ENCODE results near the gene PSMB2.
A peak's percentile ranks its signal among the peaks of the same experiment; 100 is the strongest.
"Not testable (repeated sequence)": the region's sequence is repeated elsewhere in the genome, so short reads cannot be mapped to it uniquely, and the experiment has no call there.

Gene PSMB2

DNA sequence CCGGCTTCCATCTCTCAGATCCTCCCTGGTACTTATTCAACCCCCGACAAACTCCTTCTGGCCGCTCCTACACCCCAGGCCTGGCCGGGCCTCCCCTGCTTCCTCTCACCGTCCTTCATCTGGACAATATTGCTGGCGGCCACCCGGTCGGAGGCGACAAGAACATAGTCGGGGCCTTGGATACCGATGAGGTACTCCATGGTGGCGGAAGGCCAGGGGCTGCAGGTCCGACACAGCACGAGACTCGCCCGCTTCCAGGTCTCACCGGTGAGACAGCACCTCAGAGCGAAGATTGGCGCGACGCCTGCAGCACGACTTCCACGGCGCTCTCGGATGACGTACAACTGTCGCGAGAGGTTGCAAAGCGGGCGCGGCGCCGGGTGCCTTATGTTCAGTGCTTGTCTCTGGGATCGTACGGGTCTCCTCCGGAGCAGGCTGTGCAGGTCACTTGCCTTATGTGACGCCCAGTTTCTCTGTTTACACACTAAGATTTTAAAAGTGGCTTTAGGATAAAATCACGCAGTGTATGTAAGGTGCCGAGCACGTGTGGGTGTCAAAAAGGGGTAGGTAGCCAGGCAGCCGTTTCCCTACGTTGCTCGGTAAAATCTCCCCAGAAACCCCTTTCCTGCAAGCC is at the start of gene PSMB2:
PSMB2 (minus strand) TSS at position 294 of the 634 bp plus-strand sequence; CDS start at position 200, 94 bp downstream.
- DNase-seq (ENCODE audit: low read depth) = peak; percentile 93

GRCh38 chr1:35691080-35691479 is 49.8 kb upstream of the PSMB2 start:
- no peak for DNase-seq (ENCODE audit: low read depth)

DNA sequence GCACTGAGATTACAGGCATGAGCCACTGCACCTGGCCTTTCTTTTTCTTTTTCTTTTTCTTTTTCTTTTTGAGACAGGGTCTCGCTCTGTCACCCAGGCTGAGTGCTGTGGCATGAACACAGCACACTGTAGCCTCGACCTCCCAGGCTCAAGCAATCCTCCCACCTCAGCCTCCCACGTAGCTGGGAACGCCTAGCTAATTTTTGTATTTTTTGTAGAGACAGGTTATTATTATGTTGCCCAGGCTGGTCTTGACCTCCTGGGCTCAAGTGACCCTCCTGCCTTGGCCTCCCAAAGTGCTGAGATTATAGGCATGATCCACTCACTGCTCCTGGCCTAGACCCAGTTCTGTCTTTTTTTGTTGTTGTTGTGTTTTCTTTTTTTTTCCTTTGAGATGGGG is 48.8 kb upstream of the PSMB2 start:
- not testable (repeated sequence) for DNase-seq (ENCODE audit: low read depth)

DNA sequence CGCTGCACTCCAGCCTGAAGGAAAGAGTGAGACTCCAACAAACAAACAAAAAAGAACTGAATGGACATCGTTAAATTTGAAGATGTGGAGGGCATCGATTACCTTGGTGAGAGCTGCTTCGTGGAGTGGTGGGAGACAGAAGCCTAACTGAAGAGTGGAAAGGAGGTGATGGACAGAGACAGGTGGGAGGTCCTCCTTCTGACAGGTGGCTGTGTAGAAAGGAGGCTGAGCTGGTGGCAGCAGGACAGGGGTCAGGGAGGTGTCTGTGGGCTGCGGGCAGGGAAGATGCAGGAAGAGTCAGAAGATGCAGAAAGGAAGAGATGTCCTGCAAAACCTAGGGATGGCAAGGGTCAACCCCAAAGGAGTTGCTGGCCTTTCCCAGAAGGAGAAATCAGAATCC is 46.8 kb upstream of the PSMB2 start:
- no peak for DNase-seq (ENCODE audit: low read depth)

GRCh38 chr1:35683012-35683411 is 41.7 kb upstream of the PSMB2 start:
- DNase-seq (ENCODE audit: low read depth) = no peak

- DNase-seq (ENCODE audit: low read depth) = no peak
Measured at GRCh38 chr1:35680271-35680670, 38.9 kb upstream of the PSMB2 start.

GRCh38 chr1:35675773-35676172 is 34.4 kb upstream of the PSMB2 start:
- DNase-seq (ENCODE audit: low read depth) = no peak

DNA sequence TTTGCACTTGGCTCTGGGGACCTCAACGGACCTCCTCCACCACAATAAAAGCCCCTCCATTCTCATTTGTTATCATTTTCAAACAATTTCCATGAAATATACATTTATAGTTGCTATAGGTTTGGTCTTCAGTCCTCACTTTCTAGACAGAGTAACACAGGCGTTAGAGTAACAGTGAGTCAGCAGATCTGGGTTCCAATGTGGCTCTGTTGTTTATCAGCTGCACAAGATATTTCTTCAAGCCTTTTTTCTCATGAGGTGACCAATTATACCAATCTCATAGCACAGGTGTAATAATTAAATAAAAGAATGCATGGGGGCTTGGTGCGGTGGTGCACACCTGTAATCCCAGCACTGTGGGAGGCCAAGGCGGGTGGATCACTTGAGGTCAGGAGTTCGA is 32.8 kb upstream of the PSMB2 start:
- no peak for DNase-seq (ENCODE audit: low read depth)

- DNase-seq (ENCODE audit: low read depth) = no peak
Measured at GRCh38 chr1:35672116-35672515, 30.8 kb upstream of the PSMB2 start.

GRCh38 chr1:35668506-35668905 is 27.2 kb upstream of the PSMB2 start:
- no peak for DNase-seq (ENCODE audit: low read depth)

DNA sequence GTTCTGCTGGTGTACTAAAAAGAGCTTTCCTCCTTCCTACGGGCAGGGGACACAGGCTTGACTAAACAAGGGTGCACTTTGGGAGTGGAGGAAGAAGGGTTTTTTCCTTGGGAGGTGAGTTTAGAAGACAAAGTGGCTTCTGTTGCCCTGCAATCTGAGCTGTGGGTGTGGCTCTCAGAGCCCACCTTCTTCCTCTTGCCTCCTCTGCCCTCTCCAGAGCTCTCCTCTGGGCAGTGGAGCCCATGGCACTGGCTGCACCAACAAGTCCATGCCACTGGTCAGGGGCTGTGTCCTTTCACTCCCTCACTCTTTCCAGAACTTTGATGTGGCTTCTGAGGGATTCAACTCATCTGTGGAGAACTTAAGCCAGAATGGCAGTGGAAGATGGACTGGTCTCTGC is 25.6 kb upstream of the PSMB2 start:
- DNase-seq (ENCODE audit: low read depth) = no peak

GRCh38 chr1:35666216-35666615 is 24.9 kb upstream of the PSMB2 start:
- no peak for DNase-seq (ENCODE audit: low read depth)

DNA sequence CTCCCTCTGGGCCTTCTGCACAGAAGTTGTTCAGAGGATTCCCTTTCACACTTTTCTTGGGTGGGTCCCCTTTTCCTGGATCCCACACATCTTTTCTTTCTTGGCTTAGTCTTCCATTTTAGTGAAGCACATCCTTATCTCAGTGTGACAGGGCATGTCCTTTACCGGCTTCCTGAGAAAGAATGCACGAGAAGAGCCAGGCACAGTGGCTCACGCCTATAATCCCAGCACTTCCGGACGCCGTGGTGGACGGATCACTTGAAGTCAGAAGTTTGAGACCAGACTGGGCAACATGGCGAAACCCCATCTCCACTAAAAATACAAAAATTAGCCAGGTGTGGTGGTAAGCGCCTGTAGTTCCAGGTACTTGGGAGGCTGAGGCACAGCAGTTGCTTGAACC is 22.1 kb upstream of the PSMB2 start:
- no peak for DNase-seq (ENCODE audit: low read depth)

GRCh38 chr1:35661474-35661795 is 20.1 kb upstream of the PSMB2 start:
- DNase-seq (ENCODE audit: low read depth) = no peak

DNA sequence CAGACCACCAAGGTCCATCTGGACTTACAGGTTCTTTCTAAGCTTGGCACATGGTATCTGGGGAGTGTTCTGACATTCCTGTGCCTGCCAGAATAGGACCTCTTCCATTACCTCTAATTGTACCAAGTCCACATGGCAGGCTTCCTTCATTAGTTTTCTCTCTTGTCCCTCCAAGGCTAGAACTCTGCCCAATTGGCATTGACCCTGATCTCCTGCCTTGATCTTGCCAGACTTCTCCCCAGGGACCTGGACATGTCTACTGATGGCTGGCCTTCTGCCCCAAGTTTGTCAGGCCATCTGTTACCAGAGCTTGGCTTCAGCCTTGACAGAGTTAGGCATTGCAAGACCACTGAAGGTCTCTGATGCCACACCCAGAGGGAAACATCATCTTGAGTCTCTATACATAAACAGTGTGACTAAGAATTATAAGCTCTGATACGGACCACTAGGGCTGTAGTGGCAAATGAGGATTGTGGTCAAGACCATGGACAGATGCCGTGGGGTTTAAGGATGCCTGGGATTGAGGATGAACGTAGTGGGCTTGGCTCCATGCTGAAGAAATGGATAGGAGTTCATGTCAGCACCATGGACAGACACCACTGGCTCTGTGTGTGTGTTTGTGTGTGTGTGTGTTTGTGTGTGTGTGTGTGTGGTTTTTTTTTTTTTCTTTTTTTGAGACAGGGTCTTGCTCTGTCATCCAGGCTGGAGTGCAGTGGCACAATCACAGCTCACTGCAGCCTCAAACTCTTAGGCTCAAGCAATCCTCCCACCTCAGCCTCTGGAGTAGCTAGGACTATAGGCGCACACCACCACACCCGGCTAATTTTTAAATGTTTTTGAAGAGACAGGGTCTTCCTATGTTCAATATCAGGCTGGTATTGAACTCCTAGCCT is 19.5 kb upstream of the PSMB2 start:
- no peak for DNase-seq (ENCODE audit: low read depth)

GRCh38 chr1:35659589-35659988 is 18.3 kb upstream of the PSMB2 start:
- DNase-seq (ENCODE audit: low read depth) = no peak

DNA sequence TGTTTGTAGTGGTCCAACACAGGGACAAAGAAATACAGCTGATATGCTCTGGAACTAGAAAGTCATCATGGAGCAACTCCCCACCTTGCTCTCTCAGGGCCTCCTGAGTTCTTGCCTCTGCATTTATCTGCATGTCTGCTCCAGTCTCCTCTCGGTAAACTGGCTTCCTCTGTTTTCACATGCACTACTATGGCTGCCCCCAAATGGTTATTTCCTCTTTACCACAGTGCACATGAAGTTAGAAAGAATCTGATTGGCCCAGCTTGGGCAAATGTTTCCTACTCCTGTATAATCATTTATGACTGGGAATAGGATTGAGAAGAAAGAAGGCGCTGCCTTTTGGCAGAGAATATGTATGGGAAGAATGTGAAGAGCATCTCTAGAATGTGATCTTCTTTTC is 16.5 kb upstream of the PSMB2 start:
- DNase-seq (ENCODE audit: low read depth) = no peak

GRCh38 chr1:35656863-35657232 is 15.5 kb upstream of the PSMB2 start:
- DNase-seq (ENCODE audit: low read depth) = no peak

GRCh38 chr1:35656148-35656862 is 15.0 kb upstream of the PSMB2 start:
- DNase-seq (ENCODE audit: low read depth) = no peak

GRCh38 chr1:35655196-35655595 is 13.9 kb upstream of the PSMB2 start:
- no peak for DNase-seq (ENCODE audit: low read depth)

- DNase-seq (ENCODE audit: low read depth) = no peak
Measured at GRCh38 chr1:35650416-35650815, 9.1 kb upstream of the PSMB2 start.

GRCh38 chr1:35646043-35646442 is 4.7 kb upstream of the PSMB2 start:
- DNase-seq (ENCODE audit: low read depth) = no peak

GRCh38 chr1:35644204-35644603 is 2.9 kb upstream of the PSMB2 start:
- DNase-seq (ENCODE audit: low read depth) = no peak

All from activated T-helper 9 cell treated with anti-CD3 and anti-CD28 coated beads, Interleukin-2, amount 50 U/mL, for 16 hours (primary cell).